H9 (cell line): ENCODE results near the gene SLC25A36. TPM values are rescaled to one million over a fixed set of nuclear protein-coding genes. Genes with fewer than 3 reads are reported as not detected.

Experiments
- DNase-seq: peaks from one replicate; pipeline ENCODE4 v3.0.0-alpha.2; 2017
- H2AFZ ChIP-seq: one replicate; pipeline ENCODE4 v1.6.1; 2013; ENCODE audit warnings: mild to moderate bottlenecking, low read length, control low read depth, moderate library complexity
- H2AK5ac ChIP-seq: 2 replicates; pipeline ENCODE4 v1.6.1; 2013; ENCODE audit warnings: low read length, control low read depth, mixed read lengths; ENCODE audit not compliant: insufficient read length
- H2BK120ac ChIP-seq: one replicate; pipeline ENCODE4 v1.6.1; 2013; ENCODE audit warnings: low read depth, mild to moderate bottlenecking, low read length, control low read depth, inconsistent platforms; ENCODE audit not compliant: poor library complexity, severe bottlenecking
- H2BK12ac ChIP-seq: 2 replicates; pipeline ENCODE4 v1.6.1; 2013; ENCODE audit warnings: low read length, control low read depth, mixed read lengths, low read depth; ENCODE audit not compliant: insufficient read length
- H2BK15ac ChIP-seq: 2 replicates; pipeline ENCODE4 v1.6.1; 2013; ENCODE audit warnings: low read depth, low read length, control low read depth
- H2BK20ac ChIP-seq: one replicate; pipeline ENCODE4 v1.6.1; 2013; ENCODE audit warnings: low read depth, mild to moderate bottlenecking, low read length, control low read depth, inconsistent platforms; ENCODE audit not compliant: poor library complexity, severe bottlenecking
- H2BK5ac ChIP-seq: 2 replicates; pipeline ENCODE4 v1.6.1; 2013; ENCODE audit warnings: low read length, control low read depth, mixed read lengths; ENCODE audit not compliant: insufficient read length
- H3K14ac ChIP-seq: 2 replicates; pipeline ENCODE4 v1.6.1; 2013; ENCODE audit warnings: low read length, control low read depth; ENCODE audit not compliant: insufficient read depth
- H3K18ac ChIP-seq: 2 replicates; pipeline ENCODE4 v1.6.1; 2013; ENCODE audit warnings: low read depth, mild to moderate bottlenecking, mixed read lengths, low read length, control low read depth; ENCODE audit not compliant: insufficient read length
- H3K23ac ChIP-seq: 2 replicates; pipeline ENCODE4 v1.6.1; 2013; ENCODE audit warnings: low read length, control low read depth, mixed read lengths, low read depth; ENCODE audit not compliant: insufficient read length
- H3K23me2 ChIP-seq: 2 replicates; pipeline ENCODE4 v1.6.1; 2013; ENCODE audit warnings: low read depth, mild to moderate bottlenecking, mixed read lengths, low read length, control low read depth; ENCODE audit not compliant: insufficient read length, poor library complexity, severe bottlenecking
- H3K27ac ChIP-seq: 2 replicates; pipeline ENCODE4 v1.5.1; 2013; ENCODE audit warnings: low read length, control low read depth, mixed read lengths, low read depth; ENCODE audit not compliant: insufficient read length
- H3K27me3 ChIP-seq: 2 replicates; pipeline ENCODE4 v1.6.1; 2013; ENCODE audit warnings: low read length, control low read depth, inconsistent platforms; ENCODE audit not compliant: insufficient read depth
- H3K4ac ChIP-seq: 2 replicates; pipeline ENCODE4 v1.6.1; 2013; ENCODE audit warnings: low read depth, mild to moderate bottlenecking, control low read depth, inconsistent platforms, low read length, moderate library complexity
- H3K4me1 ChIP-seq: 2 replicates; pipeline ENCODE4 v1.6.1; 2013; ENCODE audit warnings: low read length, control low read depth, inconsistent platforms; ENCODE audit not compliant: insufficient read depth
- H3K4me2 ChIP-seq: 2 replicates; pipeline ENCODE4 v1.6.1; 2013; ENCODE audit warnings: low read length, control low read depth, mixed read lengths; ENCODE audit not compliant: insufficient read length, insufficient read depth
- H3K56ac ChIP-seq: 2 replicates; pipeline ENCODE4 v1.6.1; 2013; ENCODE audit warnings: low read depth, mild to moderate bottlenecking, mixed read lengths, low read length, control low read depth; ENCODE audit not compliant: insufficient read length
- H3K79me1 ChIP-seq: 2 replicates; pipeline ENCODE4 v1.6.1; 2013; ENCODE audit warnings: low read depth, mild to moderate bottlenecking, moderate library complexity, low read length, control low read depth, inconsistent platforms; ENCODE audit not compliant: insufficient read depth, poor library complexity, severe bottlenecking
- H3K79me2 ChIP-seq: 2 replicates; pipeline ENCODE4 v1.6.1; 2013; ENCODE audit warnings: low read length, control low read depth, inconsistent platforms; ENCODE audit not compliant: insufficient read depth
- H3K9ac ChIP-seq: 2 replicates; pipeline ENCODE4 v1.6.1; 2013; ENCODE audit warnings: low read length, control low read depth, mixed read lengths; ENCODE audit not compliant: insufficient read length; ENCODE audit errors: extremely low read depth
- H3K9me3 ChIP-seq: one replicate; pipeline ENCODE4 v1.6.1; 2013; ENCODE audit warnings: low read depth, low read length, inconsistent platforms; ENCODE audit not compliant: control insufficient read depth
- H3T11ph ChIP-seq: one replicate; pipeline ENCODE4 v1.6.1; 2013; ENCODE audit warnings: mild to moderate bottlenecking, low read length, control low read depth, inconsistent platforms
- H4K20me1 ChIP-seq: one replicate; pipeline ENCODE4 v1.6.1; 2013; ENCODE audit not compliant: control insufficient read depth, insufficient read length, insufficient read depth
- H4K5ac ChIP-seq: 2 replicates; pipeline ENCODE4 v1.6.1; 2013; ENCODE audit warnings: low read depth, mild to moderate bottlenecking, mixed read lengths, low read length, control low read depth; ENCODE audit not compliant: insufficient read length
- H4K8ac ChIP-seq: replicated peaks from 2 replicates; pipeline ENCODE4 v1.6.1; 2013; ENCODE audit warnings: low read length, control low read depth, mixed read lengths, low read depth; ENCODE audit not compliant: insufficient read length
- H4K91ac ChIP-seq: 2 replicates; pipeline ENCODE4 v1.6.1; 2013; ENCODE audit warnings: low read depth, mild to moderate bottlenecking, moderate library complexity, mixed read lengths, low read length, control low read depth; ENCODE audit not compliant: insufficient read length
- H3K27ac Mint-ChIP-seq, 3 experiments: 2 replicates in 2 of 3; 3 replicates in 1 of 3; pipeline ENCODE4 v1.8.0; 2020 to 2021; ENCODE audit warnings: mixed read lengths in 3 of 3, mild to moderate bottlenecking in 1 of 3, moderate library complexity in 1 of 3
- H3K27me3 Mint-ChIP-seq: 2 replicates; pipeline ENCODE4 v1.8.0; 2021; ENCODE audit warnings: low read depth, mild to moderate bottlenecking, moderate library complexity, mixed read lengths
- H3K36me3 Mint-ChIP-seq, 3 experiments: 2 replicates in 2 of 3; 3 replicates in 1 of 3; pipeline ENCODE4 v1.8.0; 2020 to 2021; ENCODE audit warnings: low read depth in 3 of 3, mixed read lengths in 3 of 3; ENCODE audit not compliant: insufficient read depth in 1 of 3
- H3K4me1 Mint-ChIP-seq, 2 experiments: 2 replicates each; pipeline ENCODE4 v1.8.0; 2020; ENCODE audit warnings: mixed read lengths in 2 of 2
- H3K4me3 Mint-ChIP-seq, 2 experiments: 2 replicates in 1 of 2; 3 replicates in 1 of 2; pipeline ENCODE4 v1.8.0; 2020 to 2021; ENCODE audit warnings: mild to moderate bottlenecking in 2 of 2, mixed read lengths in 2 of 2, moderate library complexity in 1 of 2
- H3K9me3 Mint-ChIP-seq, 2 experiments: 2 replicates in 1 of 2; 3 replicates in 1 of 2; pipeline ENCODE4 v1.8.0; 2020; ENCODE audit warnings: mild to moderate bottlenecking in 2 of 2, mixed read lengths in 2 of 2, moderate library complexity in 1 of 2
- CTCF ChIP-seq: fragments of 200-600 bp; sonication (generic); conservative IDR thresholded peaks from 3 replicates; pipeline ENCODE4 v1.8.0; 2021; ENCODE audit warnings: antibody characterized with exemption, mild to moderate bottlenecking
- WGBS: extraction: QIAGEN DNeasy Blood & Tissue Kit; methylation state at CpG from one replicate; pipeline ENCODE4 v1.1.7; 2013; ENCODE audit warnings: missing lambda C conversion rate, low lambda C conversion rate, mixed read lengths; ENCODE audit not compliant: insufficient read length; ENCODE audit errors: extremely low coverage; 5-methylcytosine and 5-hydroxymethylcytosine counted together
- total RNA-seq: library from RNA; stranded (reverse); gene quantifications from 2 replicates; pipeline ENCODE4 v1.2.1, GENCODE V29; 2021

Gene SLC25A36
- total RNA-seq, 1 experiment from 2014 or later: 70.0 TPM

DNA sequence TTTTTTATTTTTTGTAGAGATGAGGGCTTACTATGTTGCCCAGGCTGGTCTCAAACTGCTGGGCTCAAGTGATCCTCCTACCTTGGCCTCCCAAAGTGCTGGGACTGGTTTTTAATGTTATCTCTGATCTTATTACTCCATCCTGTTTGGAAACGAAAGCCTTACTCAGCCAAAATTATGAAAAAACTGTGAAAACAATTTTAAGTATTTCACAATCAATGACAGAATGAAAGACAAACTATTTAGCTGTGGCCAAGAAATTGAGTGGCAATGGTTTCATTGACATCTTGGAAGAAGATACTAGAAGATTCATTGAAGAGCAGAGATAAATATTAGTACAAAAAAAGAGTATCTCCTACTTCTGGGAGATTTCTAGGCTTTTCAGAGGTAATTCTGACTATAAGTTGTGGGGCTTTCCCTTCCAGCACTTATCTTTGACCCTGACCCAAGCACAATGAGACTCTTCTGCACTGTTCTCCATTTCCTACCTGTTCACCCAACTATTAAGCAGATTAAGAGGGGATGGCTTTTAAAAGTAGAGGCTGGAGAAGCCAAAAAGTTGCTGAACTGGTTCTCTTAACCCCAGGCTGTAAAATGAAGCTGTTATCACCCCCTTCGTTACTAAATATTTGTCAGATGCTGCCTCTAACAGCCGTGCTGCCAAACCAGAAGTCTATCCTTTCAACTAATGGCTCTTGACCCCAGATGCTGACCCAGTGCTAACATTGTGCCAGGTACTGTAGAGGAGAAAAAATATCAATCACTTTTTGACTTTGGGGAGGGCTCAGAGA, 14.2 kb upstream of the SLC25A36 start:
- H2BK12ac ChIP-seq: no peak overlapping the region
- H2BK5ac ChIP-seq: no peak overlapping the region

More for the DNA sequence above, 14.2 kb upstream of the SLC25A36 start:
- WGBS: no CpG with 5 or more reads among the region's 3 CpGs
- Mint-ChIP-seq H3K36me3 (no peaks in the 10 kb centered on the region), H3K4me3 (no peak overlapping the region), H3K4me1 (peaks cover 0 to 4% of the 10 kb centered on the region in 2 experiments; a peak in 2 of 4 replicates), H3K27me3 (peaks cover 2% of the 10 kb centered on the region), H3K9me3 (no peaks in the 10 kb centered on the region), H3K27ac (no peak overlapping the region)
- H2BK120ac ChIP-seq: no peak overlapping the region
- H4K91ac ChIP-seq: no peak overlapping the region
- H3K4ac ChIP-seq: no peak overlapping the region
- no peak overlapping the region for H2AFZ ChIP-seq
- no peak overlapping the region for H4K5ac ChIP-seq
- H3K79me1 ChIP-seq: no peaks in the 10 kb centered on the region
- no peaks in the 10 kb centered on the region for H3K79me2 ChIP-seq
- no peak overlapping the region for H3T11ph ChIP-seq
- no peaks in the 10 kb centered on the region for H3K27me3 ChIP-seq
- no peak overlapping the region for H2BK20ac ChIP-seq
- H3K4me1 ChIP-seq: no peaks in the 10 kb centered on the region
- H4K8ac ChIP-seq: no peak overlapping the region
- H3K23ac ChIP-seq: no peak overlapping the region
- H3K27ac ChIP-seq: no peak overlapping the region
- no peak overlapping the region for H2AK5ac ChIP-seq
- H2BK15ac ChIP-seq: no peak overlapping the region
- H3K9ac ChIP-seq: no peak overlapping the region
- no peaks in the 10 kb centered on the region for H3K9me3 ChIP-seq
- no peaks in the 10 kb centered on the region for H4K20me1 ChIP-seq
- DNase-seq: no peak
- no peak overlapping the region for H3K4me2 ChIP-seq
- H3K23me2 ChIP-seq: no peaks in the 10 kb centered on the region
- no peak overlapping the region for H3K14ac ChIP-seq
- no peak for TF ChIP-seq CTCF
- no peak overlapping the region for H3K56ac ChIP-seq
- H3K18ac ChIP-seq: no peak overlapping the region
